ENCODE results near the gene OR2L3.

OR2L3 gene

GRCh38 chr1:248102847-248103246 lies 56.2 kb downstream of the OR2L3 start:
- CTCF ChIA-PET: no interaction called here
- TF ChIP-seq FOXK2 (IDR thresholded peaks at IDR 0.05) (no peak), HDGF (IDR thresholded peaks at IDR 0.05; ENCODE audit: borderline replicate concordance) (no peak), NFRKB (IDR thresholded peaks at IDR 0.05) (no peak), ELF4 (IDR thresholded peaks at IDR 0.05) (no peak), CTBP1 (IDR thresholded peaks at IDR 0.05; ENCODE audit: borderline replicate concordance) (no peak), PKNOX1 (IDR thresholded peaks at IDR 0.05) (no peak), ARNT (IDR thresholded peaks at IDR 0.05) (no peak), L3MBTL2 (conservative IDR thresholded peaks at IDR 0.05) (no peak), SUZ12 (IDR thresholded peaks at IDR 0.05) (no peak), FOXA1 (IDR thresholded peaks at IDR 0.05) (no peak), SP1 (IDR thresholded peaks at IDR 0.05) (no peak), LEF1 (IDR thresholded peaks at IDR 0.05; ENCODE audit: borderline replicate concordance) (no peak), TARDBP (IDR thresholded peaks at IDR 0.05) (no peak), ZNF384 (IDR thresholded peaks at IDR 0.05) (no peak), BHLHE40 (IDR thresholded peaks at IDR 0.05; ENCODE audit: borderline replicate concordance) (no peak), FOXM1 (IDR thresholded peaks at IDR 0.05; ENCODE audit: borderline replicate concordance) (no peak)
- DNase-seq (ENCODE audit: extremely low spot score): no peak
- POLR2A ChIA-PET: no interaction called here

- no peak for DNase-seq (ENCODE audit: extremely low spot score)
- CTCF ChIA-PET: no interaction called here
- TF ChIP-seq ZNF384 (IDR thresholded peaks at IDR 0.05) (no peak), SUZ12 (IDR thresholded peaks at IDR 0.05) (no peak)
- POLR2A ChIA-PET: no interaction called here
These were observed 64.5 kb downstream of the OR2L3 start for GRCh38 chr1:248111157-248111556.
